Ovary (tissue), 3 donors: ENCODE data around the gene PTPRK.

Source experiments
- EP300 ChIP-seq: sonication (generic); formaldehyde crosslinking; IDR thresholded peaks from one replicate; pipeline ENCODE4 v1.6.1; 2017; ENCODE audit warnings: antibody characterized with exemption
- POLR2A ChIP-seq: fragments of 450-650 bp; IDR thresholded peaks from one replicate; pipeline ENCODE4 v1.6.1; 2017; ENCODE audit warnings: antibody characterized with exemption, mild to moderate bottlenecking, moderate library complexity
- TF ChIP-seq, protein P1 (sequence below), 3 donors: fragments of 450-650 bp in 2 of 3; fragments of 200-600 bp in 1 of 3; IDR thresholded peaks; one replicate each; pipeline versions ENCODE4 v1.5.1 to v1.8.0; 2016 to 2022; ENCODE audit warnings: antibody characterized with exemption in 3 of 3, mild to moderate bottlenecking in 1 of 3
- donor health status: DM: no; HTN: no; CAD: no.

DNA sequence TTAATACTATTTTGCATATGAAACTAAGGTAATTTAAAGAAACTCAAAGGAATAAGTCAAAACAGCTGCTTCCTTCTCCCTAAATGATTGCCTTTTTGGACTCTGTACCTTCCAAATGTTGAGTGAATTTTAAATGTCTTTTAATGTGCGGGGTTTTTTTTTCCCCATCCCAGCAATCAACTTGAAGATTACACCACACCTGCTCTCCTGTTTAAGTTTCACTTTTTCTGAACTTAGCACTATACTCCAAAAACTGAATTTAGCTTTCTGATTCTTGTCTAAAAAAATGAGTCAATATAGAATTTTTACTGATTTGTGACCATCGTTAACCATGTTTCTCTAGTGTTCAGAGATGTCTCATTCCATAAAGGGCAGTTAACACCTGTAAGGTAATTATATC lies 398.8 kb downstream of the PTPRK start:
- TF ChIP-seq, protein P1, sequence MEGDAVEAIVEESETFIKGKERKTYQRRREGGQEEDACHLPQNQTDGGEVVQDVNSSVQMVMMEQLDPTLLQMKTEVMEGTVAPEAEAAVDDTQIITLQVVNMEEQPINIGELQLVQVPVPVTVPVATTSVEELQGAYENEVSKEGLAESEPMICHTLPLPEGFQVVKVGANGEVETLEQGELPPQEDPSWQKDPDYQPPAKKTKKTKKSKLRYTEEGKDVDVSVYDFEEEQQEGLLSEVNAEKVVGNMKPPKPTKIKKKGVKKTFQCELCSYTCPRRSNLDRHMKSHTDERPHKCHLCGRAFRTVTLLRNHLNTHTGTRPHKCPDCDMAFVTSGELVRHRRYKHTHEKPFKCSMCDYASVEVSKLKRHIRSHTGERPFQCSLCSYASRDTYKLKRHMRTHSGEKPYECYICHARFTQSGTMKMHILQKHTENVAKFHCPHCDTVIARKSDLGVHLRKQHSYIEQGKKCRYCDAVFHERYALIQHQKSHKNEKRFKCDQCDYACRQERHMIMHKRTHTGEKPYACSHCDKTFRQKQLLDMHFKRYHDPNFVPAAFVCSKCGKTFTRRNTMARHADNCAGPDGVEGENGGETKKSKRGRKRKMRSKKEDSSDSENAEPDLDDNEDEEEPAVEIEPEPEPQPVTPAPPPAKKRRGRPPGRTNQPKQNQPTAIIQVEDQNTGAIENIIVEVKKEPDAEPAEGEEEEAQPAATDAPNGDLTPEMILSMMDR (IDR thresholded peaks at IDR 0.05), result no peak
- no peak for TF ChIP-seq POLR2A
- TF ChIP-seq EP300, result no peak
